MCF 10A (cell line): ENCODE results near the gene GCSAM. TPM values are rescaled to one million over a fixed set of nuclear protein-coding genes. Genes with fewer than 3 reads are reported as not detected.
"Not testable (repeated sequence)": the region's sequence is repeated elsewhere in the genome, so short reads cannot be mapped to it uniquely, and the experiment has no call there.

Experiments
- BruUV-seq: library from RNA; stranded (reverse); fragments of 400-500 nt; replicated peaks from 2 replicates; lab custom pipeline; 2021; lab: Mats Ljungman, UMichigan
- CTCF ChIA-PET: fragments of 300-600 bp; sonication (Branson Sonifier 250); formaldehyde crosslinking; extraction: SDS; loops from one replicate; lab custom pipeline; 2021; ENCODE audit warnings: antibody characterized with exemption, inconsistent platforms; lab: Yijun Ruan, JAX
- POLR2A ChIA-PET: fragments of 300-600, 350-650 bp; sonication (Branson Sonifier 250); formaldehyde crosslinking; extraction: SDS; loops from one replicate; lab custom pipeline; 2020; ENCODE audit warnings: antibody characterized with exemption, inconsistent platforms; lab: Yijun Ruan, JAX
- DNase-seq: peaks from one replicate; pipeline ENCODE4 v3.0.0-alpha.2; 2018; ENCODE audit not compliant: unreplicated experiment
- H3K27ac Mint-ChIP-seq: one replicate; pipeline ENCODE4 v1.8.0; 2022; ENCODE audit warnings: mild to moderate bottlenecking, low read depth, mixed read lengths; ENCODE audit not compliant: unreplicated experiment
- H3K27me3 Mint-ChIP-seq: one replicate; pipeline ENCODE4 v1.8.0; 2022; ENCODE audit warnings: mixed read lengths; ENCODE audit not compliant: insufficient read depth, unreplicated experiment
- H3K36me3 Mint-ChIP-seq: one replicate; pipeline ENCODE4 v1.8.0; 2022; ENCODE audit warnings: mild to moderate bottlenecking, moderate library complexity, mixed read lengths; ENCODE audit not compliant: insufficient read depth, unreplicated experiment
- H3K4me1 Mint-ChIP-seq: one replicate; pipeline ENCODE4 v1.8.0; 2022; ENCODE audit warnings: mixed read lengths; ENCODE audit not compliant: insufficient read depth, unreplicated experiment
- H3K4me3 Mint-ChIP-seq: one replicate; pipeline ENCODE4 v1.8.0; 2022; ENCODE audit warnings: mild to moderate bottlenecking, moderate library complexity, mixed read lengths; ENCODE audit not compliant: unreplicated experiment
- H3K9me3 Mint-ChIP-seq: one replicate; pipeline ENCODE4 v1.8.0; 2022; ENCODE audit warnings: mixed read lengths; ENCODE audit not compliant: unreplicated experiment
- CTCF ChIP-seq: fragments of 200-600 bp; IDR thresholded peaks from one replicate; pipeline ENCODE4 v1.8.0; 2022; ENCODE audit warnings: antibody characterized with exemption, mild to moderate bottlenecking; ENCODE audit not compliant: unreplicated experiment
- intact Hi-C: fragments of 100-400 bp; cut with micrococcal nuclease; formaldehyde crosslinking; loops from 2 replicates; pipeline ENCODE4 v1.14.1; 2022
- microRNA-seq: library from miRNA; unstranded; fragments of <30 nt; microRNA quantifications from one replicate; pipeline ENCODE4 v1.2.0, GENCODE V29; 2022
- total RNA-seq: library from RNA; stranded (reverse); gene quantifications from 2 replicates; pipeline ENCODE4 v1.2.3, GENCODE V29; 2022

Gene GCSAM
- total RNA-seq, 1 experiment from 2014 or later: 0.63 TPM

- Mint-ChIP-seq H3K4me3 (peak overlapping the region; percentile 68), H3K36me3 (peaks cover 6% of the 10 kb centered on the region), H3K27ac (peak overlapping the region; percentile 97), H3K9me3 (no peaks in the 10 kb centered on the region), H3K27me3 (no peaks in the 10 kb centered on the region), H3K4me1 (peaks cover 25% of the 10 kb centered on the region)
- ChIA-PET POLR2A (interaction anchor here (0.6 to 1.6 kb wide), 5 partner anchors 12 to 414 kb away, joined by 3 to 11 read pairs (median 3); no protein-coding TSS in a partner anchor), CTCF (no interaction called here)
- intact Hi-C loops: loop anchor here (1.0 kb wide), 2 partner anchors 11 to 36 kb away; partner anchors contain the start of gene C3orf52
- TF ChIP-seq CTCF: no peak
- BruUV-seq: TSS peak; percentile 87
- DNase-seq: peak; percentile 94
Observed at GRCh38 chr3:112074616-112075497, 58.2 kb downstream of the GCSAM start.

- peaks cover 6% of the 10 kb centered on the region for H3K36me3 Mint-ChIP-seq
- no peak for TF ChIP-seq CTCF
- intact Hi-C loops: no loop called here
- peak overlapping the region; percentile 97 for H3K27ac Mint-ChIP-seq
- peaks cover 25% of the 10 kb centered on the region for H3K4me1 Mint-ChIP-seq
- no peak for DNase-seq
- H3K4me3 Mint-ChIP-seq: peak overlapping the region; percentile 68
- no peaks in the 10 kb centered on the region for H3K27me3 Mint-ChIP-seq
- no peaks in the 10 kb centered on the region for H3K9me3 Mint-ChIP-seq
- no TSS peak for BruUV-seq
- ChIA-PET POLR2A (interaction anchor here (0.6 to 1.6 kb wide), 5 partner anchors 8 to 398 kb away, joined by 3 to 11 read pairs (median 3); no protein-coding TSS in a partner anchor), CTCF (no interaction called here)
Observed at GRCh38 chr3:112074006-112074405, 59.0 kb downstream of the GCSAM start.

GRCh38 chr3:112072387-112073060 lies 60.5 kb downstream of the GCSAM start:
- POLR2A ChIA-PET: interaction anchor here (0.9 to 1.9 kb wide), 3 partner anchors 10 to 94 kb away, joined by 3 to 4 read pairs (median 3); partner anchors contain the start of genes ABHD10 and C3orf52
- BruUV-seq, intact Hi-C loops, H3K4me3 Mint-ChIP-seq, H3K27me3 Mint-ChIP-seq, DNase-seq, H3K9me3 Mint-ChIP-seq, H3K36me3 Mint-ChIP-seq: not testable (repeated sequence)
- peaks cover 25% of the 10 kb centered on the region for H3K4me1 Mint-ChIP-seq
- H3K27ac Mint-ChIP-seq: peak overlapping the region; percentile 9
- CTCF ChIA-PET: interaction anchor here (0.6 to 1.4 kb wide), 6 partner anchors 26 to 907 kb away, joined by 3 to 6 read pairs (median 3); no protein-coding TSS in a partner anchor

Small RNA genes lying within 50 kb of the gene (microRNA-seq; reads per million reads assigned to microRNA genes)
- not detected for gene MIR567

Other genes with a start within 250 kb of the GCSAM start
- gene ABHD10, start 154.2 kb downstream of the GCSAM start, total RNA-seq: 26.0 and 34.1 TPM in 2 replicates
- gene TAGLN3, start 134.3 kb downstream of the GCSAM start, total RNA-seq: not detected in 2 replicates
- 0.22 TPM in 1 of 2 replicates, not detected in the other for gene TMPRSS7, start 98.5 kb downstream of the GCSAM start, total RNA-seq
- 10.4 and 16.1 TPM in 2 replicates for gene C3orf52, start 46.9 kb downstream of the GCSAM start, total RNA-seq
- gene SLC9C1, start 161.0 kb upstream of the GCSAM start, total RNA-seq: not detected in 2 replicates
- gene CD200, start 199.9 kb upstream of the GCSAM start, total RNA-seq: 0.44 TPM in 1 of 2 replicates, not detected in the other